ENCODE data around the gene PKNOX2. TPM values are rescaled to one million over a fixed set of nuclear protein-coding genes. Genes with fewer than 3 reads are reported as not detected.

Gene PKNOX2
- total and polyA plus RNA-seq, 2 of the 8 experiments (the other 6 are each of a cell fraction or from before 2014, with no cell fraction given): 2.0 TPM

DNA sequence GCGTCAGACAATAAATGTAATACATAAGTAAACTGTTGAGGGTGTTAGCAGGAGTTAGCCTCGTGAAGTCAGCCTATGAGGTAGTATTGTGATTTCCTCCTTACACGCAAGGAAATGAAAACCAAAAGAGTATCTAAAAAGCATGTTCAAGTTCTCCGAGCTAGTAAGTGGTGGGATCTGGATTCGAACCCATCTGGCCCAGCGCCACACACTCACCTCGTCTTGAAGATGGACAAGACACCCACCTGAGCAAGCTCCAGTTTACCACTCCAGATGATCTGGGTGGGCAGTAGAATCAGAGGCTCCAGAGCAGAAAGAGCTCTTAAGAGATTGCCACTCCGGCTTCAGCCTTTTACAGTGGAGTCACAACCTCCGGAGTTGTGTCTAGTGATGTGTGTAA is 140.3 kb downstream of the PKNOX2 start:
- Histone ChIP-seq H2BK5ac (ENCODE audit: low read depth, low read length) (no peak overlapping the region), H3K4ac (replicated peaks; ENCODE audit: insufficient read length, low read depth, low read length) (no peak overlapping the region), H3K27me3 (replicated peaks in 1 of 4; ENCODE audit: control insufficient read depth in 3 of 4, extremely low read depth in 1 of 4, insufficient read depth in 3 of 4, low read length in 3 of 4) (0 out of 7 replicates have a peak, but pooled peaks cover 0 to 2% (median 0%) of the 10 kb centered on the region in 4 experiments), H3K79me1 (ENCODE audit: low read depth, low read length) (no peaks in the 10 kb centered on the region), H3K23me2 (ENCODE audit: low read depth, low read length) (no peaks in the 10 kb centered on the region), H3K4me2 (ENCODE audit: insufficient read depth in 1 of 2, low read depth in 2 of 2, low read length in 2 of 2) (no peak overlapping the region), H2AK5ac (ENCODE audit: low read depth, low read length) (no peak overlapping the region), H2BK20ac (ENCODE audit: low read length) (no peak overlapping the region), H2BK120ac (replicated peaks; ENCODE audit: low read depth, low read length) (no peak overlapping the region), H3K23ac (ENCODE audit: insufficient read length) (no peak overlapping the region), H4K8ac (ENCODE audit: extremely low read depth, insufficient read depth, low read length) (no peak overlapping the region), H3K4me1 (replicated peaks in 1 of 4; ENCODE audit: control insufficient read depth in 3 of 4, insufficient read depth in 4 of 4, low read length in 3 of 4) (no peaks in the 10 kb centered on the region; a peak in 1 of 7 replicates), H3K56ac (replicated peaks; ENCODE audit: insufficient read length, low read depth, low read length) (no peak overlapping the region), H4K5ac (ENCODE audit: insufficient read length, low read depth, low read length) (no peak overlapping the region), H4K20me1 (replicated peaks in 1 of 2; ENCODE audit: control insufficient read depth in 1 of 2, insufficient read depth in 2 of 2, low read length in 2 of 2) (no peaks in the 10 kb centered on the region), H3K14ac (ENCODE audit: insufficient read length) (no peak overlapping the region), H2BK12ac (ENCODE audit: low read depth, low read length) (no peak overlapping the region), H3K27ac (ENCODE audit: low read depth, low read length) (no peak overlapping the region), H2AFZ (ENCODE audit: low read length) (no peak overlapping the region), H3K9me3 (ENCODE audit: insufficient read depth in 2 of 2, low read depth in 1 of 2, low read length in 1 of 2) (no peaks in the 10 kb centered on the region), H3K4me3 (ENCODE audit: extremely low read depth in 1 of 4, insufficient read depth in 2 of 4, low read depth in 3 of 4, low read length in 4 of 4) (no peak overlapping the region), H3K9ac (replicated peaks in 1 of 4; ENCODE audit: extremely low read depth in 1 of 4, low read depth in 3 of 4, low read length in 3 of 4) (no peak overlapping the region), H2BK15ac (ENCODE audit: low read length) (no peak overlapping the region), H3K79me2 (ENCODE audit: control insufficient read depth in 1 of 2, insufficient read depth in 2 of 2, low read length in 2 of 2) (no peaks in the 10 kb centered on the region), H3K36me3 (ENCODE audit: control insufficient read depth in 2 of 4, insufficient read depth in 4 of 4, low read length in 3 of 4) (no peaks in the 10 kb centered on the region), H4K91ac (replicated peaks; ENCODE audit: insufficient read length, low read length) (no peak overlapping the region), H3K18ac (ENCODE audit: extremely low read depth, low read length) (no peak overlapping the region)
- no peak for FAIRE-seq
- POLR2A ChIA-PET (ENCODE audit: partially characterized antibody): no interaction called here
- 90% methylated on average over 9 of the region's 9 CpGs; no CpG with 5 or more reads in 1 of the 2 experiments for WGBS, 2 experiments (ENCODE audit: extremely low coverage in 1 of 2, insufficient coverage in 1 of 2, insufficient read length in 1 of 2, insufficient replicate concordance in 2 of 2, low coverage in 1 of 2, low lambda C conversion rate in 2 of 2, missing lambda C conversion rate in 1 of 2)
- no peak for DNase-seq (ENCODE audit: low read depth in 1 of 2, low spot score in 2 of 2)
- CTCF ChIA-PET (ENCODE audit: partially characterized antibody): interaction anchor here (0.8 to 6.5 kb wide), 16 partner anchors 9 to 214 kb away, joined by 3 to 44 read pairs (median 6); no protein-coding TSS in a partner anchor
- TF ChIP-seq GTF2F1 (IDR thresholded peaks at IDR 0.05; ENCODE audit: borderline replicate concordance, low read depth, low read length) (no peak), SP4 (IDR thresholded peaks at IDR 0.05; ENCODE audit: low read length) (no peak), RAD21 (IDR thresholded peaks at IDR 0.05 in 1 of 2, conservative IDR thresholded peaks at IDR 0.05 in 1 of 2; ENCODE audit: low read depth in 2 of 2, low read length in 2 of 2) (no peak), SP2 (IDR thresholded peaks at IDR 0.05; ENCODE audit: low read length) (no peak), EZH2 (IDR thresholded peaks at IDR 0.05; ENCODE audit: low read depth, low read length, severe bottlenecking) (no peak), CREB1 (IDR thresholded peaks at IDR 0.05) (no peak), TAF7 (optimal IDR thresholded peaks at IDR 0.05; ENCODE audit: borderline replicate concordance, low read depth, low read length) (no peak), CBX5 (IDR thresholded peaks at IDR 0.05; ENCODE audit: low read depth, low read length) (no peak), JUND (IDR thresholded peaks at IDR 0.05; ENCODE audit: low read length) (no peak), HDAC6 (IDR thresholded peaks at IDR 0.05; ENCODE audit: low read depth, low read length) (no peak), RNF2 (IDR thresholded peaks at IDR 0.05; ENCODE audit: borderline replicate concordance, low read depth, low read length, missing control alignments, poor library complexity, severe bottlenecking) (no peak), TCF12 (IDR thresholded peaks at IDR 0.05; ENCODE audit: low read depth, low read length) (no peak), MAFK (IDR thresholded peaks at IDR 0.05; ENCODE audit: low read depth, low read length) (no peak)
- TF ChIP-seq, protein P1, sequence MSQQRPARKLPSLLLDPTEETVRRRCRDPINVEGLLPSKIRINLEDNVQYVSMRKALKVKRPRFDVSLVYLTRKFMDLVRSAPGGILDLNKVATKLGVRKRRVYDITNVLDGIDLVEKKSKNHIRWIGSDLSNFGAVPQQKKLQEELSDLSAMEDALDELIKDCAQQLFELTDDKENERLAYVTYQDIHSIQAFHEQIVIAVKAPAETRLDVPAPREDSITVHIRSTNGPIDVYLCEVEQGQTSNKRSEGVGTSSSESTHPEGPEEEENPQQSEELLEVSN (IDR thresholded peaks at IDR 0.05): no peak

All from H1 (cell line).